GM18951 (cell line): Measurements from ENCODE around the gene CRYBG1.

Experiments
- POLR2A ChIP-seq: IDR thresholded peaks from 4 replicates; pipeline ENCODE4 v1.6.1; 2011; ENCODE audit warnings: mild to moderate bottlenecking; ENCODE audit not compliant: insufficient read length, insufficient read depth; ENCODE audit errors: extremely low read depth
- in situ Hi-C: fragments of 300-500 bp; cut with MboI; formaldehyde crosslinking; loops from one replicate; pipeline ENCODE4 v1.12.0; 2022; ENCODE audit warnings: low sequenced_read_pairs, mixed read lengths, inconsistent platforms; ENCODE audit not compliant: unreplicated experiment

The CRYBG1 gene

GRCh38 chr6:106468935-106469334 is 108.4 kb downstream of the CRYBG1 start:
- in situ Hi-C loops, result no loop called here
- no peak for TF ChIP-seq POLR2A

- in situ Hi-C loops, result no loop called here
- no peak for TF ChIP-seq POLR2A
Observed at GRCh38 chr6:106469882-106470281, 109.4 kb downstream of the CRYBG1 start.

- no peak for TF ChIP-seq POLR2A
- in situ Hi-C loops, result no loop called here
Observed at GRCh38 chr6:106470316-106470715, 109.8 kb downstream of the CRYBG1 start.

DNA sequence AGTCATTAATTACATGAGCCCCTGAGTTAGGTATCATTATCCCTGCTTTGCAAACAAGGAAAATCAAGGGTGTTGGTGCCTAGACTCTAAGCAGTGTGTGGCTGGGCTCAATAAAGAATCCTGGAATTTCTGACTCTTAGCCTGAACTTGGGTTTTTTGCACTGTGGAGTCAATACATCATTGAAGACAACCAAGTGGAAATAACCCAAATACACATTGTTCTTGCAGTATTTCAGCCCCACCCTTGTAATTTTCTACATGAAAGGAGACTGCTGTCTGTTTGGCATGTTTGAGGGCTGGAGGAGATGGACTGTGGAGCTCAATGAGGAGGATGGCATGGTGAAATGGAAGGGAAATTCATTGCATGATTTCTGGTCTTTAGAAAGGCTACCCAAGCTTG is 110.3 kb downstream of the CRYBG1 start:
- in situ Hi-C loops, result no loop called here
- TF ChIP-seq POLR2A, result no peak

DNA sequence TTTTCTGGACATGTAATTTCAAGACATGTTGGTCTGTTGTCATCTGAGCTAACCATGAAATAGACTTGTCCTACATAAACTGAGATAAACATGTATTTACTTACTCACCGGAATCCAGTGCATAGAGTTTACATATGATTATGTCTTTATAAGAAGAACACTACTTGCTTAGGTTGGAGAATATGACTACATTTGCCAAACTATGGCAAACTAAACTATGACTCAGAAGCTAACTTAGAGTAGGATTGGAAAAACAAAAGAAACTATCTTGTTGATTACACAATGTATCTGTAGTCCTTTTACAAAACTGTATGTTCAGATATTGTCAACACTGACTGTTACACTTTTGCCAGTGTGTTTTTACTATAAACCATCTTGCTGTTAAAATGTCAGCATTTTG is 113.3 kb downstream of the CRYBG1 start:
- in situ Hi-C loops, result no loop called here
- TF ChIP-seq POLR2A, result no peak

- no peak for TF ChIP-seq POLR2A
- in situ Hi-C loops, result no loop called here
Observed at GRCh38 chr6:106474466-106474865, 113.9 kb downstream of the CRYBG1 start.

GRCh38 chr6:106475284-106475683 is 114.8 kb downstream of the CRYBG1 start:
- in situ Hi-C loops, result no loop called here
- TF ChIP-seq POLR2A, result no peak

DNA sequence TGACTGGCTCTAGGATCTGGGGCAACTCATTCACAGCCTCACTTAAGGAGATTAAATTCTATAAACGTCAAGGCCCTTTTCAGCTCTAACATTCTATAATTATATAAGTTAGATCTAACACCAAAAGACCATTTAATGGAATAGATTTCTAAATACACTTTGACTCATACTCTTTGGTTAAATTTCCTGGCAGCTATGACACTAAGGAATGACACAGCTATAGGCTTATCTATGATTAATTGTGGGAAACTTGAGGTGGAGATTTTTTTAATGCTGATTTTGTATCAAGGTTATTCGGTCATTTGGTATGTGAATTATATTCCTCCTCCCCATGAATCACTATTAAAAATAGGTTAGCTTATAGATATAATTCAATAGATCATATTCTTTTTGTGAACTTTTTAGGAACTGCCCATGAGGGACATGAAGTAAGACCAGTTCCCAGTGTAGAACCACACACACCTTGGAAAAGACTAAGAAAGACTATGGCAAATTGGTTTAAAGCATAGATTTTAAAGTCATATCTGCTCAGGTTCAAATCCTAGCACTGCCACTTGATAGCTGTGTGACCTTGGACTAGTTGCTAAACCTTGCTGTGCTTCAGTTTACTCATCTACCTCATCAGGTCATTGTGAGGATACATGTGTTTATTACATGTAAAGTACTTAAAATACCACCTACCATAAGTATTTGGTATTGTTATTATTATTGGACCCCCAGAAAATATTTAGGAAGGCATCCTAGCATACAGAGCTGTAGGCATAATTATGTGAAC is 116.0 kb downstream of the CRYBG1 start:
- no peak for TF ChIP-seq POLR2A
- in situ Hi-C loops, result no loop called here

DNA sequence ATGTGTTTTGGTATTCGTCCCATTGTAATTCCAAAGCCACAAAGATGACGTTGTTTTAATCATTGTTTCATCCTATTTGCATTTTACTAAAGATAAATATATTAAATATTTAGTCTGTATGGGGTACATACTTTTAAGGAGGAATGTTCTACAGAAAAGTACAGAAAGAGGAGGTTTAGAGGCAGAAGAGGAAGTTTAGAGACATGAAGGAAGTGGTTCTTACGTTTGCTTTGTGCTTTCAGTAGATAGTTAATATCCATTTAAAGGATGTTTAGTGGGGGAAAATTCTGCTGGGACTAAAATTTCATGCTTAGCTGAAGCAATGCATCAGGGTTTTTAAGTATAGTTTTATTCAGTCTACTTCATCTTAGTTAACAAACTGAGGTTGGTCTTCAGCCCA is 116.6 kb downstream of the CRYBG1 start:
- in situ Hi-C loops, result no loop called here
- no peak for TF ChIP-seq POLR2A

- TF ChIP-seq POLR2A, result no peak
- in situ Hi-C loops, result no loop called here
Observed at GRCh38 chr6:106477790-106478189, 117.3 kb downstream of the CRYBG1 start.

DNA sequence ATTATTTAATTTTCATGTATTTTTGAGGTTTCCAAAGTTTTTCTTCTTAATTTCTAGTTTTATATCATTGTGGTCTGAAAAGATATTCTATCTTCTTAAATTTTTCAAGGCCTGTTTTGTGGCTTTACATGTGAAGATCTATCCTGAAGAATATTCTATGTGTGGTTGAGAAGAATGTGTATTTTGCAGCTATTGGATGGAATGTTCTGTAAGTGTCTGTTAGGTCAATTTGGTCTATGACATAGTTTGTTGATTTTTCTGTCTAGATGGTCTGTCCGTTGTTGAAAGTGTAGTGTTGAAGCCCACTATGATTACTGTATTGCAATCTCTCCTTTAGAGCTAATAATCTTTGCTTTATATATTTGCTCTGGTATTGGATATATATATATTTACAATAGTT is 125.7 kb downstream of the CRYBG1 start:
- in situ Hi-C loops, result no loop called here
- TF ChIP-seq POLR2A, result no peak

DNA sequence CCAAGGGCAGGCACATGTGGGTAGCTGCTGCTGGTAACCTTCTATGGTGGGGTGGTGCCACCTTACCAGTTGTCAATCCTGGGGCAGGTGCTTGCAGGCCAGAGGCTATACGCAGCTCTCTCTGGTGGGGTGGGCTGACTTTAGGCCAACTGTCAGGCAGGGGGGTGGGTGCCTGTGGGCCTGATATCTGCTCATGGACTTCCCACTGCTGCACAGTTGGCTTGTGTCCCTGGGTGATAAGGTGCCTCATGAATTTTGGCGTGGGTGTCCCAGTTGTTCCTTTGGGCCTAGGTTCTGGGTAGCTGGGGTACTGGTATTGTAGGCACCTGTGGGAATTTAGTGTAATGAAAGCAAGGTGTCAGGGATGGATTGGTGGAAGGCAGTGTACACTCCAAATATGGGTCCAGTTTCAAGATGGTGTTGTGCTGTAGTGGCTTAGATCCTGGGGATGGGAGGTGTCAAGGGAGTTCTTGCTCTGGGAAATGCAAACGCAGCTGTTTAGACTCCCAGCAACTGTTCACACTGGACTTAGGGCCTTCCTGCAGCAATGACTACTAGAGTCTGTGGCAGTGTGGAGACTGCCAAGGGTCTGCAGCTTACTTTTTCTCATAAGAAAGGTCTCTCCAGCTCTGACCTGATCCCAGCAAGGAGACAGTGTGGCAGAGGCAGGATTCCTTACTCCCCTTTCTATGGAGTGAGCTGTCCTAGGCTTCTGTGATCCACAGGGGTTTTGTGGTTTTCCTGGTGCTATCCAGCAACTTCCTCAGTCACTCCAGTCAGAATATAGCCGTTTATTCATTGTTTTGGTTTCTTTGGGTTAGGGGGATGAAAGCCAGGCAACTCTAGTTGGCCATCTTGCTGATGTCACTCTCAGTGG is 128.2 kb downstream of the CRYBG1 start:
- TF ChIP-seq POLR2A, result no peak
- in situ Hi-C loops, result no loop called here

GRCh38 chr6:106490030-106490429 is 129.5 kb downstream of the CRYBG1 start:
- in situ Hi-C loops, result no loop called here
- no peak for TF ChIP-seq POLR2A

DNA sequence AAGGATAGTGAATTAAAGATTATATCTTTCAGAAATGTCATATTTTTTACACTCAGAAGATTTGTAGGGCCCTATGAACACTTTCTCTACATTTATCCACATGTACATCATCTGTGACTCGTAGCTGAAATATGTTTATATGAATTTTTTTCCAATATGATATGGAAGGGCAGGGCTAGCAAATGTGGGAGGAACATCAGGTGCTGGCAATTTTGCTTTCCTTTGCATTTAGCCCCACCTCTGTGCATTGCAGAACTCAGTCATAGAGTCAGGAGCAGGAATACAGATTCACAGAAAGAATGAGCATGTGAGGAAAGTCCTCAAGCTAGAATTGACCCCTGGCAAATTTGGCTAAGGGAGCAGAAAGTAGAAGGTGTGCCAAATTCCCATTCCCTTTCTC is 129.9 kb downstream of the CRYBG1 start:
- no peak for TF ChIP-seq POLR2A
- in situ Hi-C loops, result no loop called here

- in situ Hi-C loops, result no loop called here
Observed at GRCh38 chr6:106490974-106491373, 130.5 kb downstream of the CRYBG1 start.

More at GRCh38 chr6:106490974-106491373, 130.5 kb downstream of the CRYBG1 start:
- no peak for TF ChIP-seq POLR2A
